Measurements from ENCODE around the gene TNNT2.

The TNNT2 gene

GRCh38 chr1:201334325-201335173 is 42.9 kb downstream of the TNNT2 start:
- TF ChIP-seq CTCF (conservative IDR thresholded peaks at IDR 0.05) = no peak

GRCh38 chr1:201332616-201333335 is 44.7 kb downstream of the TNNT2 start:
- H3K27ac ChIP-seq = no peak overlapping the region
- no peak for TF ChIP-seq CTCF (conservative IDR thresholded peaks at IDR 0.05)

More at GRCh38 chr1:201334325-201335173, 42.9 kb downstream of the TNNT2 start:
- no peak overlapping the region for H3K27ac ChIP-seq

GRCh38 chr1:201332021-201332420 is 45.5 kb downstream of the TNNT2 start:
- no peak overlapping the region for H3K27ac ChIP-seq
- no peak for TF ChIP-seq CTCF (conservative IDR thresholded peaks at IDR 0.05)

- H3K27ac ChIP-seq = no peak overlapping the region
- TF ChIP-seq CTCF (conservative IDR thresholded peaks at IDR 0.05) = no peak
Measured at GRCh38 chr1:201331166-201331565, 46.3 kb downstream of the TNNT2 start.

GRCh38 chr1:201330541-201330940 is 46.9 kb downstream of the TNNT2 start:
- no peak for TF ChIP-seq CTCF (conservative IDR thresholded peaks at IDR 0.05)
- no peak overlapping the region for H3K27ac ChIP-seq

GRCh38 chr1:201329801-201330200 is 47.7 kb downstream of the TNNT2 start:
- no peak overlapping the region for H3K27ac ChIP-seq
- no peak for TF ChIP-seq CTCF (conservative IDR thresholded peaks at IDR 0.05)

GRCh38 chr1:201329286-201329685 is 48.2 kb downstream of the TNNT2 start:
- no peak overlapping the region for H3K27ac ChIP-seq
- no peak for TF ChIP-seq CTCF (conservative IDR thresholded peaks at IDR 0.05)
